GM19043 (cell line): ENCODE data around the gene WNT11.
A peak's percentile ranks its signal among the peaks of the same experiment; 100 is the strongest.

ENCODE experiments used
- ATAC-seq: cut with Tn5 transposase; IDR thresholded peaks from one replicate; pipeline ENCODE4 v1.9.1; 2021; ENCODE audit warnings: low read depth; ENCODE audit not compliant: unreplicated experiment

WNT11 gene

DNA sequence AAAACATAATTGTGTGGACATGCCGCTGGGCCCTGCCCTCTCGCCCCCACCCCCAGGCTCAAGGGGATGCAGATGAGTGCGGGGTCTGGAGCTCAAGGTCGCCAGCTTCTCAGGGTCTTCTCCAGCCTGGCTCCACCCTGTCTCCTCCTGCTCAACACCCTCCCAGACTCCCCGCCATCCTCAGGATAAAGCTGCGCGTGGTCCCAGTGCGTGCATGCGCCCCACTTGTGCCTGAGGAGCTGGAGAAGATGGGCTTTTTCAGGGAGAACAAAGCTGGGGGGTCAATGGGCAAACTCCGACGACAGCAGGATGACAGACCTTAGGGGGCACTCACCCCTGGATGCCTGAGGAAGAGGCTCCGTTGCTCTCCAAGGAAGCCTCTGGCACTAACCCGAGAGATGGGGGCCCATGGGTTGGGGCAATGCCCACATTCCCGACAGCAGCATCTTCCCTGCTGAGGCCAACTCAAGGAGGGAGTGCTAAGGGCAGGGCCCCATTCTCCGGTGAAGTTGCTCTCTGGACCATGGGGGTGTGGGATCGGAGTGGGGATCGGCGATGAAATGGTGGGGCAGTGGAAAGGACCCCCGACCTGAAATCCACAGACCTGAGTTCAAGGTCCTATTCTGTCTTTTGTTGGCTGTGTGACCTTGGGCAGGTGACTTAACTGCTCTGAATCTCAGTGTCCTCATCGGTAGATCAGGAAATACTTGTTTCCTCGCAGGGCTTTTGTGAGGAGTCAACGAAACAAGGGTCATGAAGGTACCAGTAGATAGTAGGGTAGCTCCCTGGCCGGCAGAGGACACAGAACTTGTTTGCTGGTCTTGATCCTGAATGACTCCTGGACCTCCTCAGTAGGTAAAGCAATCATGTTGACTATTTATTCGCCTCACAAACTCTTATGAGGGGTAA lies 47.7 kb downstream of the WNT11 start:
- ATAC-seq, result no peak

DNA sequence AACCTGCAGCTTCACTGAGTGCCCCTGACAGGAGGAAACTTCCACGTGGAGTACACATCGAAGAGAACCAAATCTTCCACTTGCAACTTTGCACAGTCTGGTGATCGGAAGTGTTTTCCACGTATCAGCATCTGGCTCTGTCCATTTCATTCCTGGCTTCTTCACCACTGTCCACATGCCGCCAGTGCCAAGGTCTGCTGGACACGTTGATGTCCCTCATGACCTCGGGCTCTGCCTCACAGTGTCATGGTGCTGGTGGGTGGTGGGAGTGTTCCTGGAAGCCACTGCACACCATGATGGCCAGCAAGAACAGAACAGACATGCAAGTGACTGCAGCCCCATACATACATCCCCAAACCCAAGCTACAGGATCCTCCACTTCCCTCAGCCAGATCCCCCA lies 48.4 kb downstream of the WNT11 start:
- ATAC-seq, result no peak

DNA sequence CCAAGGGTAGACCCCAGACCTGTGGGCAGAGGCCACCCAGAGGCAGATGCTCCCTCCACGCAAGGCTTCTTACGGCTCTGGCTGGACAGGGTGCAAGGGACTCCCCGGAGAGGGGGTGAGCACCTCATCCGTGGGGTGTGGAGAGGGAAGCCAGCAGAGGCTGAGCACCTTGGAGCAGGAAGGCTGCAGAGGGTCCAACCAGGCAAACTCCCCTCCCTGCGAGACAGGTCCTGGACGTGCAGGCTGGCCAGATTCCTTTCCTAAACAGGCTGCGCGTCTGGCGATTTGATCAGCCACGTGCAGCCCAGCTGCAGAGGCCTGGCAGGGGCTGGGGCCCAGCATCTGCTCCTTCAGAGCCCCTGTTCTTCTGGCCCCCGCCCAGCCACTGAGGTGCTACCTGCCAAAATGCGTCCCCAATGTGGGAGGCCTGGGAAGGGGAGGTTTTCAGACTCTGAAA lies 49.3 kb downstream of the WNT11 start:
- ATAC-seq, result no peak

DNA sequence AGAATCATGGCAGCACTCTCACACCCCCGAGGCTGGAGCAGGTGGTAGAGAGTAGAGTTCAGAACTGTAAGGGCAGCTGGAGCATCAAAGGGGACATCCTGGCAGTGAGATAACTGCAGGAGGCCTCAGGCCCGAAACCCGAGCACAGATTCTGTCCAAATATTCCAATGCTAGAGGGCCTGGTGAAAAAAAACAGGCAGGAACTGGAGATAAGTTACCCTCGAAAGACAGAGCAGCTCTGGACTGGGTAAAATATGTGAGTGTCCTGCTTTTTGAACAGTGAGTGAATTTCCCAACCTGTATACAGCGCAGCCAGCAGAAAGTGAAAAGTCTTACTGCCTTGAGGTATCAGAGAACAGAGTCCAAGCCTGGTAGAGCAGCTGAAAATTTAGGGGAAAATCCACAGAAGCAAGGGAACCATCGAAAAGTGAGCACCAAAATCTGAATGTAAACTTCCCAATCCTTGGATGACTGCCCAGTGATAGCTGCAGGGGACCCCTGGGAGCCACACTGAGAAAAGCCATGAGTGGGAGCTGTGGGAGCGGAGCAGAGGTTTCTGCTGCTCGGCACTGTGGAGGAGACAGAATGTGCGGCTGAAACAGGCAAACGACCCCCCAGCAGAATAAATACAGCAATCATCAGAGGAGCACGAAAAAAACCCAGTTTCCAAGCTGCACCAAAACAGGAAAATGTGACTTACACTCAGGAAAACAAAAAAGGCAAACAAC lies 50.6 kb downstream of the WNT11 start:
- no peak for ATAC-seq

DNA sequence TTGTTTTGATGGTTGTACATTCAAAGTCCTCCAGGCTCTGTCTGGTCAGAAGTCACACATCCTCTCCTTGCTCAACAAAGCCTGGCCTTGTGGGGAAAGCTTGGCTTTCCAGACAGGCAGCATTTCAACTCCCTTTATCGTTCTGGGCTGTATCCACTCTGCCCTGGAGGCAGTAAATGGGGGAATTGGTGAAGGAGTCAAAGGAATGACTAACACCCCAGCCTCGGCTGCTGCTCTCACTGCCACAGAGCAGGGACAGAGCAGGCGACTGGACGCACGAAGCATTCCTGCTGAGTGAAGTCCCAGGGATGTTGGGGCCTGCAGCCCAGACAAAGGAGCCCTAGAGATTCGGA lies 52.8 kb downstream of the WNT11 start:
- ATAC-seq, result no peak

DNA sequence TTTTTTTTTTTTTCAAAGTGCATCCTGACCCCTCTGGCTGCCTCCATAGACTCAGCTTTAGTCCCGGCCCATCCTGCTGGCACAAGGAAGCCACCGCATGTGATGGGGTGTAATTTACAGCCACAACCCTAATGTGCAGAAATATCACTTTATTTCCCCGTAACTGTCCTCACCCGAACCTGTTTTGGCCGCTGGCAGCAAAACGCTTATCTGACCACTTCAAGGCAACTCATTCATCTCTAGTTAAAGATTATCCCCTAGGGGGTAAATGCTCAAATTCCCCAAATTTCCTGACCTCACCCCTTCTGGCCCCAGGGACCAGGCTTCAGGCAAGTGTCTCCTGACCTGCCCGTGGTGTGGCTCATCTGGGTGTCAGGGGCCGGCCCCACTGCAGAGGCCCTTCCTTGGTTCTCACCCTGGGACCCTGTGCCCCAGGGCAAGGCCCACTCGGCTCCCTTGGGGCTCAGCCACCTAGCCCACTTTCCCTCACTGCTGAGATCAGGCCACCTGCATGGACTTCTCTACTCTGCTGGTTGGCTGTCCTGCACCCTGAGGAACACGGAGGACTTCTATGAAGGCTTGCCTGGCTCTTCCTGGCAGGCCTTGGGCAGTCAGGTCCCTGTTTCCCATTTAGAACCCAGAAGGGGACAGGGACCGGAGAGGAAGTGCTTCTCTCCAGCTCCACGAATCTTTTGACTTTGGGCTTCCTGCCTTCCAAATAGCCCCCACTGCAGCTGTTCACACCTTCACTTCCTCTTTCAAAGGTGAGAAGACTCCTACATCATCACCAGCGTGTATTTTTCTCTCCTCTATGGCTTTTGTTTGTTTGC lies 53.3 kb downstream of the WNT11 start:
- ATAC-seq, result peak; percentile 50

DNA sequence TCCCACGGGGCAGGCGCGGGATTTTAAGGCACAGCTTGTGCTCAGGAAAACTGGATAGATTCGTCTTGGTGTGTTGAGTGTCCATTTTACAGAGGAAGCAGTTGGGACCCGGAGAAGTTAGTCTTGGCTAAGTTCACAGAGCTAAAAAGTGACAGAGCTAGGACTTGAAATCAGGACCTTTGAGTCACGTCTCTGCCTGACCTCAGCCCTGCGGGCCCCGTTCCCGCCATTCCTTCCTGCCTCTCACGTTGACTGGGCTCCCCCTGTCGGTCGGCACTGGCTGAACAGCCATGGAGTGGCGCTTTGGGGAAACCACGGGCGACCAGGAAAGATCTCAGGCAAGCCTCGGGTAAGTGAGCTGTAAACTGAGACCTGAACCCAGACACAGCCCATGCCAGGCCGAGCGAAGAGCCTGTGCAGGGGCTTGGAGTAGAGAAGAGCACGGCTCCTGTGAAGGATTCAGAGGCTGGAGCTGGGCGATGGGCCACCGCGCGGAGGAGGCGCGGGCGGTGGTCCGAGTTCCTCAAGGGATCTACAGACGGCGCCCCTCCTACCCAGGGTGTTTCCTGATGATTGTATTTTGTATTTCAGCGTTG lies 54.1 kb downstream of the WNT11 start:
- ATAC-seq, result peak; percentile 59

DNA sequence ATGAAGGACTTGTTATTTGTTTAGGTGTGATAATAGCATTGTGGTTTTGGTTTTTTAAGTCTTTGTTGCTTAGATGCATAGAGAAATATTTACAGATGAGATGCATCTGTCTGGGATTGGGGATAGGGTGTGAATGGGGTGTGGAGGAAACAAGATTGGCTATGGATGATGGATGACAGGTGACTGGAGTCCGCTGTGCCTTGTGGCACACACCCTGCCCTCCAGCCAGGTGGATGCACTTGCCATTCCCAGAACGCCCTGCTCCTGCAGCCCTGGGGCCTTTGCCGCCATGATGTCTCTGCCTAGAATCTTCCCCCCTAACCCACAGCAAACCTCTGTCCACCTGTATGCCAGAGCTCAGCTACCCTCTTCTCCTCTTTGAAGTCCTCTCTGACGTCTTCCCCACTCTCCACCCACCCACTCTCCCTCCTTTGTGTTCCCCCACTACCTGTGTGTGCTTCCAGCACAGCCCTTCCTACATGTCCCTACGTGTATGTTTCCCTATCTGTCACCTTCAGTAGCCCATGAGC lies 54.7 kb downstream of the WNT11 start:
- ATAC-seq, result no peak

DNA sequence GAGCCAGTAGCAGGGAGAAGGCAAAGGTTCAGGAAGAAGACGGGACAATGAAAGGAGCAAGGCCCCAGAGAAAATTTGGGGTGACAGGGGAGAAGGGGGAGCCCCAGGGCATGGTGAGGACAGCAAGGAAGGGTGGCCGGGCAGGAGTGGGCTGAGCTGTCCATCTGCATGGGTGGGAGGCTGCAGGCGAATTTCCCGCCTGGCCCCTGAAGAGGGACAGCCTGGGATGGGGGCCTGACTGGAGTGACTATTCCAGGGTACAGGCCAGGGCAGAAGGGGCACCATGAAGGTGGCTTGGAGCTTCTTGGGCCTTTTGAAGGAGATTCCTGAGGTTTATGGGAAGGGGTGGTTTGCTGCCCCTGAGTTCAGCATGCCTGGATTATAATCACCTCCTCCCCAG lies 56.2 kb downstream of the WNT11 start:
- ATAC-seq, result no peak

DNA sequence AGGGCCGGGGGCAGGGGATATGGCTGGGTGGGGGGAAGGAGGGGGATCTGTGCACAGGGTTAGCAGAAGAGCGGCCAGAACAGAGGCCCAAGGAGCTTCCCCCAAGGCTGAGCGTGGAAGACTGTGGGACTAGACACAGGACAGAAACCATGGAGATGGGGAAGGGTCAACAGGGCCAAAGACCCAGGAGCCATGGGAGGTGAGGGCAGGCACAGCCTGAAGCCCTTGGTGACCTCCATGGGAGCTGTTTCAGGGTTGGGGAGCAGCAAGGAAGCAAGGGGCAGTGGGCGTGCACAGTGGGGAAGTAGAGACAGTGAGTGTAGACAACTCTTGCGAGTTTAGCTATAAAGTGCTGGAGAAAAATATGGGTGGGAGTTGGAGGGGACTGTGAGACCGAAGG lies 56.6 kb downstream of the WNT11 start:
- no peak for ATAC-seq

DNA sequence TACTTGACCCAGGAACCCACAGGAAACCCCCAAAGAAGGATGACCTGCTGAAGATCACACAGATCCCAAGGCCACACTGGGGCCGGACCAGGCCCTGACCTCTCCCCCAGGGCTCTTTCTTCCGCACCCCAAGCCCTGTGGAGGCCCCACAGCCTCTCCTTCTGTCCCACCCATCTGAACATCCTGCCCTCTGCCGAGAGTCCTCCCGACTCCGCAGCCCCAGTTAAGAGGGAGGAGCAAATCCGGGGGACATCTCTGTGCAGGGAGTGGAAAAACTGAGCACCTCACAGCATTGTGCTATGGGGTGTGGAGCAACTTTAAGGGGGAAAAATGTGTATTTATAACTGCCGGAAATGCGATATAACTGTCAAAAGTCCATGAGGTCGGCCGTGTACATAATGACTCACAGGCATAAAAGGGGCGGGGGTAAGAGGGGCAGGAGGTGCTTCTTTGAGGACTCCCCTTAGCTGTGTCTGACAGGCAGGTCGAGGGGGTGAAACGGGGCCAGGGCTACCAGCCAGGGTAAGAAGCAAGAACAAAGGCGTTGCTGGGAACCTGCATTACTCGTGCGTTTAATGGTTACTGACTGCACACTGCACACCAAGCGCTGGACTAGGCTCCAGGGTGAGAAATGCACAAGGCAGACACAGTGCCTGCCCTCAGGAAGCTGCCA lies 57.2 kb downstream of the WNT11 start:
- no peak for ATAC-seq

DNA sequence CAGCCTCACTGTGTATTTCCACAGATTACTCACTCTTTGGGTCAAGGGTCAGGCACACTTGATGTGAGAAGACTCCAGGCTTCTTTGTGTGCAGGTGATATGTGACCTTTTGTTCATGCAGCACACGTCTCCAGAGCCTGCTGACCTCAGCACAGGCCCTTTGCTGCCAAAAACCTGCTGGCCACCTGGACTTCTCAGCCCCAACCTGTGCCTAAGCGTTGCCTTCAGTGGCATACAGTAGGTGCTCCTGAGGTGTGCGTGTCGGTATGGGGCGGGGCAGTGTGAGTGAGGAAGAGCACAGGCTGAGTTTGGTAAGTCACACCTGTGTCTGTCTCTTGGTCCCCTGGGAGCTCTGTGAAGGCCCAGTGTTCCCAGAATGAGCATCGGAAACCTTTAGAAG lies 58.1 kb downstream of the WNT11 start:
- ATAC-seq, result no peak

DNA sequence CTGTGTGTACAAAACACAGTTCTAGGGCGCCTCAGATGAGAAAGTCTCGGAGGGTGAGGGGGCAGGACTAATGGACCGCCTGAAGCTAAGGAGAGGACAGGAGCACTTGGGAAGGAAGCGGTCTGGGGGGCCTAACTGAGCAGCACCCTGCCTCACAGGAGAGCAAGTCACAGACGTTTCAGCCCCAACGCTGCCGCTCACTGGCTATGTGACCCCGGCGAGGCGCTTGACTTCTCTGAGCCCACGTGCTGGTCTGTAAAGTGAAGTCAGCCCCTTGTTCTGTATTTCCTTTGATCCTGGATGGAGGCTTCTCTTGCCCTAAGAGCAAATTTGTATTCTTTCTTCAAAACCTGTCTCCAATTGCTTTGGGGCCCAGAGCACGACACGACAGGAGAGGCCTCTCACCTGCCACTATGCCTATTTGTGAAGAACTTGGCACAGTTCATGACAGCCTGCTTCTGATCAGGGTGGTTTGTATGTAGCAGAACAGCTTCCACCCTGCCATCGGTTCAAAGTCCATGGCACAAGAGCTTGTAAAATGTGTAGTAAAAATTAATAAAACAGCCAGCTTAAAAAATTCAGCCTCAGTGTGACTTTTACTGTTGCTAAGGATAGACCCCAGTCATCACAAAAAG lies 59.1 kb downstream of the WNT11 start:
- no peak for ATAC-seq

DNA sequence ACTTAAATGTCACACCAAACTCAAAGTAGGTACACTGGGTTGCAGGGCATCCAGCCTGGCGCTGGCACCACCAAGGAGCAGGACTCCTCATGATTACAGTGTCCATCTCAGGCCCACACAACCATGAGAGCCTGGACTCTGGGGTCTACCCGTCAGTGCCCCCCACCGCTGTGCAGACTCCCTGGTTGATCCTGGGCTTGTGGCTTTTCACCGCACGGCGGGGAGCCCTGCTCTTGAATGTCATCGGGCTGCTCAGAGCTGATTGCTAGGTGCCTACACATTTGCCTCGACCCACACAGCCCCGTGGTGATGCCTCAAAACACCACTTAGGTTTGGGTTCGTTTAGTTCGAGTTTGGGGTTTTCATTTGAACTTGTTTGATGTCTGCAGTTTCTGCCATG lies 63.0 kb downstream of the WNT11 start:
- no peak for ATAC-seq

DNA sequence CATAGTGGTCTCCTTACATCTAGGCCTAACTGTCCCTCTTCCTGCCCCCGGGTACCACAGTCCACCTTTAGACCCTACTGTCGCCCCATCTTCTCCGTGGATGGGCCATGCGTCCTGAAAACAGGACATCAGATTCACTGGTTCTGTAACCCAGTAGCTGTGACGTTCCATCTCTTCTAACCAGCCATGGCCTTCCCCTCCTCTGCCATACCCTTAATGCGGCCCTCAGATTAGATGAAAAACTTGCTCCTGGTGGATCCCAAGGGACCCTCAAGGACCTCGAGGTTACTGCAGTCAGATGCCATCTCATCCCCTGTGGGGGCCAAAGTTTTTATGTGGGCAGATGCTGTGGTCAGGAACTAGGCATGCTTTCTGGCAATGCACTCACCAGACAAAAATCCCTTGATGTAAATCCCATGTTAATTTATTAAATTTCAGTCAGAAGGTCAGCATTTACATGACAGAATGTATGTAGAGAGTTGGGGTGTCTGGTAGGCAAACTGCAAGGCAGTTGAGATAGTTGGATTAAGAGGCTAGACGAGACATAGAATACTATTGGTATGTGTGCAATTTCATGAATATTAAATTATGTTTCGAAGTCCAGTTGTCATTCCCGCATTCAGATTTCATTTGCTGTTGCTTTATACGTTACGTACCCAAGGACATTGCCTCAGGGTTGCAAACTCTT lies 64.3 kb downstream of the WNT11 start:
- ATAC-seq, result no peak

DNA sequence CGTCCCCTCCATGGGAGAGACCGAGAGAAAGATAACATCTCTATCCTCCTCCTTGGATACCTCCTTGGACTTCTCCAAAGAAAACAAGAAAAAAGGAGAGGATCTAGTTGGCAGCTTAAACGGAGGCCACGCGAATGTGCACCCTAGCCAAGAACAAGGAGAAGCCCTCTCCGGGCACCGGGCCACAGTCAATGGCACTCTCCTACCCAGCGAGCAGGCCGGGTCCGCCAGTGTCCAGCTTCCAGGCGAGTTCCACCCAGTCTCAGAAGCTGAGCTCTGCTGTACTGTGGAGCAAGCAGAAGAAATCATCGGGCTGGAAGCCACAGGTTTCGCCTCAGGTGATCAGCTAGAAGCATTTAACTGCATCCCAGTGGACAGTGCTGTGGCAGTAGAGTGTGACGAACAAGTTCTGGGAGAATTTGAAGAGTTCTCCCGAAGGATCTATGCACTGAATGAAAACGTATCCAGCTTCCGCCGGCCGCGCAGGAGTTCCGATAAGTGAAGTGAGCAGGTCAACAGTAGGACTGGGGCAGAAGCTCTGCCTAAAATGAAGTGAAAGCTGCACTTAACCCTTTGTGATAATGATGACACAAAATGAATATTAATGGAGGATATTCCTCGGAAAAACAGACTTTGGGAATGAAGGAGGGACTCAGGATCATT lies 65.3 kb downstream of the WNT11 start:
- ATAC-seq, result no peak

DNA sequence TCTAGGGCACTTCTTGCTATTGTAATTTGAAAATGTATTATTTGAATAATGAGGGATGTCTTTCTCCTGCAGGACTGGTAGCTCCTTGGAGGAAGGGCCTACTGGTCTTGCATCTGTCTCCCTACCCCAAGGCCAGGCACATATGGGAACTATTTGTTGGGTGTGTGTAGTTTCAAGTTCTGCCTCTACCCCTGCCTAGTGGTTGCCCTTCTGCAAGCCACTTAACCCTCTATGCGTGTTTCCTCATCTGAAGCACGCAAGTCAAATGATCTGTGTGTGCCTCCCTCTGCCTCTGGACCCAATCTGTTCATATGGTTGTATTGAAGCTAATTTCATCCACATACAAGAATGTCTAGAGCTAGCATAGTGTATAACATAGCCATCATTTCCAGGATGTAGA lies 67.0 kb downstream of the WNT11 start:
- ATAC-seq, result no peak
